Epithelial cell of esophagus (primary cell): ENCODE data around the gene COL18A1.
"Not testable (repeated sequence)": the region's sequence is repeated elsewhere in the genome, so short reads cannot be mapped to it uniquely, and the experiment has no call there.

Experiments
- DNase-seq: peaks from one replicate; pipeline ENCODE4 v3.0.0; 2010; ENCODE audit warnings: low read depth
- H3K4me3 ChIP-seq: 2 replicates; pipeline ENCODE4 v1.5.1; 2011; ENCODE audit warnings: mild to moderate bottlenecking, low read length, control low read depth
- CTCF ChIP-seq: IDR thresholded peaks from 2 replicates; pipeline ENCODE4 v1.5.1; 2011; ENCODE audit warnings: low read depth, mild to moderate bottlenecking, low read length, control low read depth, inconsistent platforms; ENCODE audit not compliant: insufficient read depth; ENCODE audit errors: missing control alignments

Gene COL18A1

GRCh38 chr21:45559216-45560105 lies 154.5 kb downstream of the COL18A1 start:
- TF ChIP-seq CTCF: no peak
- no peak for DNase-seq
- no peak overlapping the region for H3K4me3 ChIP-seq

GRCh38 chr21:45560106-45561021 lies 155.4 kb downstream of the COL18A1 start:
- no peak overlapping the region for H3K4me3 ChIP-seq
- TF ChIP-seq CTCF: no peak
- DNase-seq: no peak

- not testable (repeated sequence) for DNase-seq, H3K4me3 ChIP-seq
These were observed 156.3 kb downstream of the COL18A1 start for GRCh38 chr21:45561241-45561640.

GRCh38 chr21:45562402-45562801 lies 157.4 kb downstream of the COL18A1 start:
- no peak for DNase-seq
- no peak overlapping the region for H3K4me3 ChIP-seq
- TF ChIP-seq CTCF: no peak

GRCh38 chr21:45562965-45563364 lies 158.0 kb downstream of the COL18A1 start:
- DNase-seq: no peak
- TF ChIP-seq CTCF: no peak

More at GRCh38 chr21:45562965-45563364, 158.0 kb downstream of the COL18A1 start:
- H3K4me3 ChIP-seq: no peak overlapping the region
